ENCODE data around the gene IRGQ.

The IRGQ gene, protein sequence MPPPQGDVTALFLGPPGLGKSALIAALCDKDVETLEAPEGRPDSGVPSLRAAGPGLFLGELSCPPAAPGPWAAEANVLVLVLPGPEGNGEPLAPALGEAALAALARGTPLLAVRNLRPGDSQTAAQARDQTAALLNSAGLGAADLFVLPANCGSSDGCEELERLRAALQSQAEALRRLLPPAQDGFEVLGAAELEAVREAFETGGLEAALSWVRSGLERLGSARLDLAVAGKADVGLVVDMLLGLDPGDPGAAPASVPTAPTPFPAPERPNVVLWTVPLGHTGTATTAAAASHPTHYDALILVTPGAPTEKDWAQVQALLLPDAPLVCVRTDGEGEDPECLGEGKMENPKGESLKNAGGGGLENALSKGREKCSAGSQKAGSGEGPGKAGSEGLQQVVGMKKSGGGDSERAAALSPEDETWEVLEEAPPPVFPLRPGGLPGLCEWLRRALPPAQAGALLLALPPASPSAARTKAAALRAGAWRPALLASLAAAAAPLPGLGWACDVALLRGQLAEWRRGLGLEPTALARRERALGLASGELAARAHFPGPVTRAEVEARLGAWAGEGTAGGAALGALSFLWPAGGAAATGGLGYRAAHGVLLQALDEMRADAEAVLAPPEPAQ

GRCh38 chr19:43595999-43596841 is at the start of gene IRGQ, which contains the start of gene ZNF576:
Gene IRGQ, minus strand, starts transcription at chr19:43596134. Its CDS starts 796 bp downstream, at chr19:43595338.
Gene ZNF576, plus strand, starts transcription at chr19:43596595. Its CDS starts 514 bp downstream, at chr19:43597109.
- DNase-seq = peak; percentile 96 to 100 (median 99)

DNA sequence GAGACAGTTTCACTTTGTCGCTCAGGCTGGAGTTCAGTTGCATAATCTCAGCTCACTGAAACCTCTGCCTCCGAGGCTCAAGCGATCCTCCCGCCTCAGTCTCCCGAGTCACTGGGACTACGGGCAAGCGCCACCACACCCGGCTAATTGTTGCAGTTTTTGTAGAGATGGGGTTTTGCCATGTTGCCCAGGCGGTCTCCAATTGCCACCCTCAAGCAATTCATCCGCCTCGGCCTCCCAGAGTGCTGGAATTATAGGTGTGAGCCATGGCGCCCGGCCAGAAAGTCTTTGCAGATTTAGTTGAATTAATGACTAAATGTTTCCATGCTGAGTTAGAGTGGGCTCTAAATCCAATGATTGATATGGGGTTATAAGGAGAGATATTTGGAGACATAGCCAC is 48.2 kb upstream of the IRGQ start:
- no peak for DNase-seq

DNA sequence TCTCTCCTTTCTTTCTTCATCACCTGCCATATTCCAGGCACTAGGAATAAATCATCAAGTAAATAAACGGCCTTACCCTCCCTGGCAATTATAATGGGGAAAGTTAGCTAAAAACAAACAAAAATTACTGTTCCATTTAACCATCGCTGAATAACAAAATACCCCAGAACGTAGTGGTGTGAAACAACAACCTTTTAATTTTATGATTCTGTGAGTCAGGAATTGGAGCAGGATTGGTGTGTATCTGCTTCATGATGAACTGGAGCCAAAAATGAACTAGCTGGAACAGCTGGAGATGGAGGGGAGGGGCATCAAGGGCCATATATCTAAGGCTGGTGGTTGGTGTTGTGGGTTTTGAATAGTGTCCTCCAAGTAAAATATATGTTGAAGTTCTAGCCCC is 47.4 kb upstream of the IRGQ start:
- DNase-seq = no peak

- DNase-seq = no peak
Observed at GRCh38 chr19:43642531-43642930, 46.6 kb upstream of the IRGQ start.

- no peak for DNase-seq
Observed at GRCh38 chr19:43641333-43641732, 45.4 kb upstream of the IRGQ start.

GRCh38 chr19:43640424-43640757 is 44.5 kb upstream of the IRGQ start:
- DNase-seq = no peak

GRCh38 chr19:43639519-43640423 is 43.8 kb upstream of the IRGQ start, which contains the start of gene CADM4:
Gene CADM4, minus strand, starts transcription at chr19:43639850. Its CDS starts 60 bp downstream, at chr19:43639790.
- DNase-seq = peak in 37 of 58 donors; percentile 12 to 77 (median 47)

DNA sequence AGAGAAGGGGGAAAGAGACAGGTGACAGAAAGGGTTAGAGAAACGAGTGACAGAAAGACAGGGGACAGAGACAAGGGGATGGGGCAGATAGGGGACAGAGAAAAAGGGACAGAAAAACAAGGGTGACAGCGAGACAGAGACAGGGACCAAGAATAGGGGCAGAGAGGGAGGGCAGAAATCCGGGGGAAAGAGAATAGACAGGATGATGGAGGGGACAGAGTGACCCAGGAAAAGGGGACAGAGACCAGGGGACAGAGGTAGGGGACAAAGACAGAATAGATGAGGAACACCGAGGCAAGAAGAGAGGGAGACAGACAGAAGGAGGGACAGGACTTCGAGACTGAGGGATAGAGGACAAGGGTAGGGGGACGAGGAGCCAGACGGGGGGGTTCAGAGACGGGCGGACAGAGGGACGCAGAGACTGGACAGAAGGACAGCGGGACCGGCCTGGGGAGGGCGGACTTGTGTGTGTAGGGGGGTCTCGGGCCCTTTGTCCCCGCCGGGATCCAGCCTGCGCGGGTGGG is 43.1 kb upstream of the IRGQ start:
- DNase-seq = no peak

DNA sequence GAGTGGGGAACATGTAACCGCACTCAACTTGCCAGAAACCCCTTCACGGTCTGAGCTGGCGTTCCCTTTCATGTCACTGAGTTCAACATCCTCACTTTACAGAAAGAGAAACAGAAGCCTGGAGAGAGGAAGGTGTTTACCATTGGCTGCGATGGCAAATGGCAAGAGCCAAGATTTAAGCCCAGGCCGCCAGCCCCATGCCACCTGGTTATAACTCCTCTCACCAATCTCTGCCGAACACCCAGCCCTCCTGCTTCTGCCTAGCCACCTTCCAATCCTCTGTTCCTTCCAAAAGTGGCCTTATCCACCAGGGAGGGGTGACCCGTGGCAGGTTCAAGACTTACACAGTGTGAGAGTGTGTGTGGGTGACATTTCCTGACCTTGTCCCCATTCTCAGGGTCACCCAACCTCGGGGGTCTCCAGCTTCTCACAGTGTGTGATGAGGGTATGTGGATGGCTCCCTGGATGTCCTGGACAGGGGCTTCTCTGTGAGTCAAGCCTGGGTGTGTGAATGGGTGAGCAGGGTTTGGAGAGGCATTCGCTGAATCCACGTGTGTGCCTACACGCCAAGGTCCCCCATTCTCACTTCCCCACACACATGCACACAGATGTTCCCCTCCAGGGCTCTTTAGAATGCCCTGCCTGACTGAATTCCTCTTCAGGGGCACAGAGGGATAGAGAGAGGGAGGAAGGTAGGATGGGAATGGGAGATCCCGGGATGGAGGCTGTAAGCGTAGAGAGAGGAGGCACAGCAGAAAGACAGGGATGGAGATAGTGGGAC is 42.5 kb upstream of the IRGQ start:
- DNase-seq = peak in 5 of 58 donors; percentile 9 to 24 (median 12)

- peak in 47 of 58 donors; percentile 6 to 79 (median 58) for DNase-seq
Observed at GRCh38 chr19:43636121-43636683, 40.3 kb upstream of the IRGQ start.

- peak in 2 of 58 donors; percentile 34 to 54 for DNase-seq
Observed at GRCh38 chr19:43635561-43635940, 39.6 kb upstream of the IRGQ start.

GRCh38 chr19:43634872-43635560 is 39.1 kb upstream of the IRGQ start:
- peak in 53 of 58 donors; percentile 16 to 85 (median 63) for DNase-seq

DNA sequence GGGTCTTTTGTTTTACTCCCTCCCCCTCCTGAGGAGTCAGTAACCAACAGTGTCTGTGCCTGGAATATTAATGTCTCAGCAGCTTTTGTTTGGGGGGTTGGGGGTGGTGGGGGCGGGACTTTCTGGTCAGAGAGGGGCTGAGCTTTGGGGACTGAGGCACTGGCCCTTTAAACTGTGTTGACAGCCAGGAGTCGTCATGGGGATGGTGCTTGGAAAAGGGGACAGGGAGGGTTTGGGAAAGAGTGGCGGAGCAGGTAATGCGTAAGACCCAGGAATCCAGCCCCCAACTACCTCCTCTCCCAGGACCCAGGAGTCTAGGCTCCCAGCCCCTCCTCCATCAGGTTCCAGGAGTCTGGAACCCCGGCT is 38.6 kb upstream of the IRGQ start:
- peak in 49 of 58 donors; percentile 24 to 79 (median 50) for DNase-seq

DNA sequence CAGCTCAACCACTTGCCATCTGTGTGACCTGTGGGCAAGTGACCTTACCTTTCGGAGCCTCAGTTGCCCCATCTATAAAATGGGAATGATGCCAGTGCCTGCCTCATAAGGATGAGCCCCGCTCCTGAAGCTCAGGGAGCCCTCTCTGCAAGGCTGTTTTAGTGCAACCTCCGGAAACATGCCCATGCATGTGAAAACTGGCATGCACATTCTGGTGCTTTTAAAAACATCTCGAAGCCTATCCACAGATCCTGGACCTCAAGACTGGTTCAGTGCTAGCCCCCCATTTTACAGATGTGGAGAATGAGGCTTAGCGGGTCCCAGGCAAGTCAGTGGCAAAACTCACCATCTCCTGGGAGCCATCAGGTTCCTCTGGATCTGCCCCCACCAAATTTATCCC is 38.1 kb upstream of the IRGQ start:
- DNase-seq = peak in 2 of 58 donors; percentile 25 to 29

DNA sequence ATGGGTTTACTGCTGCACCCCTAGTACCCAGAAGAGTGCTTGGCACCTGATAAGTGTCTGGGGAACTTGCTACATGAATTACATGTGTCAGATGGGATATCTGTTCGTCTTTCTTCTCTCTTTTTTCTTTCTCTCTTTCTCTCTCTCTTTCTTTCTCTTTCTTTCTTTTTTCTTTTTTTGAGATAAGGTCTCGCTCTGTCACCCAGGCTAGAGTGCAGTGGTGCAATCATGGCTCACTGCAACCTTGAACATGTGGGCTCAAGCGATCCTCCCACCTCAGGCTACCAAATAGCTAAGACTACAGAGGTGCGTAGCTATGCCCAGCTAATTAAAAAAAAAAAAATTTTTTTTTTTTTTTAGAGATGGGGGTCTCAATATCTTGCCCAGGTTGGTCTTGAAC is 37.6 kb upstream of the IRGQ start:
- DNase-seq = no peak

DNA sequence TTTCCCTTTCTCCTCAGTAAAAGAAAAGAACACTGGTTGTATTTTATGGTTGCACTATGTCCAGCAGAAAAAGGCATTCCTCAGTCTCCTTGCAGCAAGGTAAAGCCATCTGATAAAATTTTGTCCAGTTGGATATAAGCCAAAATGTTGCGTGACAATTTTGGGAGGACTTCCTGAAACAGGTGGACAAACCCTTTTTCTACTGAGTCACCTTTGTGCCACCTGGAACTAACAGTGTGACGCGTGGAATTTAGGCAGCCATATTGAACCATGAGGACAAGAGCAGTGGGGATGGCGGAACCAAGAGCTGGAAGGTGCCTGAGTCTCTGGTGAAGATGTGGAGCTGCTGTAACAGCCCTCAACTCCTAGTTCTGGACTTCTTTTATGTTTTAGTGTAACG is 35.6 kb upstream of the IRGQ start:
- no peak for DNase-seq

GRCh38 chr19:43628646-43629326 is 32.9 kb upstream of the IRGQ start:
- peak in 14 of 58 donors; percentile 2 to 40 (median 16) for DNase-seq

DNA sequence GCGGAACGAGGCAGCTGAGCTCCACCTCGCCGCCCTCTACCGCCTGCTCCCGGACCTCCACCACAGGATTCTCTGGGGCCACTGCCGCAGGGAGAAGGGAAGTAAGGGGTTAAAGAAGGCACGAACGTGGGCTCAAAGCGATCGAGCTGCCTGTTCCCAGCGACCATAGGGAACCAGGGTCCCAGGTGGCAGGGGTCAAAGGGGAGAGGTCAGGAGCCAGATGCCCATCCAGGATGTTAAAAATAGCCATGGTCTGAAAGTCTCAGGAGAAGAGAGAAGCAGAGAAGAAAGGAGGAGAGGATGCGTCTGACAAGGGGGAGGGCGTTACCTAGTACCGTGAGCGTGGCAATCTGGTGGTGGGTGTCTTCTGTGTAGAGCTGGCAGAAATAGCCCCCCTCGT is 30.9 kb upstream of the IRGQ start:
- no peak for DNase-seq

All from anterior cingulate cortex (tissue), 58 donors.